Transverse colon (tissue), 4 donors: ENCODE measurements around the gene P3H3. TPM values are rescaled to one million over a fixed set of nuclear protein-coding genes. Genes with fewer than 3 reads are reported as not detected.

Experiments
- DNase-seq: peaks from one replicate; pipeline ENCODE4 v3.0.0-alpha.2; 2019
- H3K27ac ChIP-seq, 4 donors: fragments of 200-600 bp; sonication (generic); 2 replicates each; pipeline ENCODE4 v1.5.1; 2016 to 2018; ENCODE audit warnings: inconsistent platforms in 4 of 4
- H3K27me3 ChIP-seq: fragments of 200-600 bp; sonication (generic); 2 replicates; pipeline ENCODE4 v1.5.1; 2017; ENCODE audit warnings: inconsistent platforms
- H3K36me3 ChIP-seq, 4 donors: fragments of 200-600 bp; sonication (generic); 2 replicates each; pipeline ENCODE4 v1.5.1; 2017 to 2019; ENCODE audit warnings: inconsistent platforms in 4 of 4
- H3K4me1 ChIP-seq, 4 donors: fragments of 200-600 bp; sonication (generic); 2 replicates each; pipeline ENCODE4 v1.5.1; 2017 to 2020; ENCODE audit warnings: inconsistent platforms in 4 of 4
- H3K4me3 ChIP-seq, 4 donors: fragments of 200-600 bp; sonication (generic); 1 replicate in 1 of 4; 2 replicates in 3 of 4; pipeline versions ENCODE4 v1.5.1 to v1.6.1; 2017 to 2019; ENCODE audit warnings: inconsistent platforms in 4 of 4
- H3K9me3 ChIP-seq, 2 donors: fragments of 200-600 bp; sonication (generic); 2 replicates each; pipeline ENCODE4 v1.5.1; 2017 to 2019; ENCODE audit warnings: inconsistent platforms in 2 of 2
- CTCF ChIP-seq, 5 experiments: fragments of 200-600 bp in 3 of 5; fragments of 450-650 bp in 2 of 5; sonication (generic) in 3 of 5; IDR thresholded peaks; 1 replicate in 2 of 5; 2 replicates in 3 of 5; pipeline ENCODE4 v1.5.1; 2016 to 2017; ENCODE audit warnings: antibody characterized with exemption in 5 of 5, inconsistent platforms in 3 of 5, mild to moderate bottlenecking in 2 of 5, moderate library complexity in 1 of 5
- EP300 ChIP-seq: sonication (generic); formaldehyde crosslinking; IDR thresholded peaks from one replicate; pipeline ENCODE4 v1.6.1; 2017; ENCODE audit warnings: antibody characterized with exemption, low read depth
- POLR2A ChIP-seq: fragments of 450-650 bp; IDR thresholded peaks from one replicate; pipeline ENCODE4 v1.6.1; 2016; ENCODE audit warnings: antibody characterized with exemption, mild to moderate bottlenecking, moderate library complexity
- POLR2AphosphoS5 ChIP-seq, 3 donors: sonication (generic); formaldehyde crosslinking; IDR thresholded peaks; one replicate each; pipeline ENCODE4 v1.6.1; 2016; ENCODE audit warnings: antibody characterized with exemption in 3 of 3
- WGBS, 2 donors: methylation state at CpG; one replicate each; pipeline ENCODE4 v1.1.5; 2018; ENCODE audit warnings: low coverage in 1 of 2; 5-methylcytosine and 5-hydroxymethylcytosine counted together
- in situ Hi-C, 4 donors: fragments of 200-750 bp; cut with MboI; loops; one replicate each; pipeline versions ENCODE4 v1.15.0 to v1.15.1; 2017; ENCODE audit warnings: low sequenced_read_pairs in 3 of 4, low pct_ligation_motif_present in 1 of 4, low pct_unique_long_range_greater_than_20kb in 1 of 4
- intact Hi-C: fragments of 100-400 bp; cut with DNase I; formaldehyde crosslinking; loops from one replicate; pipeline ENCODE4 v1.15.1; 2023; ENCODE audit warnings: low total_unique reads
- total RNA-seq, 4 donors: library from RNA; depleted of rRNA; stranded (reverse); fragments of >200 nt; gene quantifications; one replicate each; pipeline ENCODE4 v1.1.0, GENCODE V29; 2016

Gene P3H3
- total RNA-seq, 4 donors from 2014 or later: 5.9 to 32.9 (median 14.4) TPM

DNA sequence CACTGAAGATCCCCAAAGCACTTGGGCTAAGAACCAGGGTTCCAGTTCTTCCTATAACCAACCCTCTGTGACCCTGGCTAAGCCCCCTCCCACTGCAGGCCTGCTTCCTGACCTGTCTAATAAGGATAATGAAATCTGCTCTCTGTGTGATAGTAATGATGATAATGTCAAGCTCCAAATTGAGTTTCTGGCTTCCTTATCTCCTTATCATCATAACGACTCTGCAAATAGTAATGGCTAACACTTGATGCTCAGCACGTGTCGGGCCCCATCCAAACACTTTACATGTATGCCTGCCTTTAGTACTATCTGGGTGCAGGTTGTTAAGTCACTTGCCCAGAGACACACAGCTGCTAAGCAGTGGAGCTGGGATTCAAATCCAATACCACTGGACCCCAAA is 11.6 kb upstream of the P3H3 start:
- Histone ChIP-seq H3K9me3 (no peaks in the 10 kb centered on the region), H3K36me3 (no peaks in the 10 kb centered on the region), H3K27ac (no peak overlapping the region), H3K27me3 (peaks cover 1% of the 10 kb centered on the region), H3K4me3 (no peak overlapping the region), H3K4me1 (peaks cover 0 to 5% (median 3%) of the 10 kb centered on the region in 4 donors)
- in situ Hi-C loops: no loop called here
- TF ChIP-seq POLR2AphosphoS5 (IDR thresholded peaks at IDR 0.05) (no peak), CTCF (IDR thresholded peaks at IDR 0.05) (no peak), POLR2A (no peak), EP300 (no peak)
- DNase-seq: no peak
- WGBS, 2 donors: 67% methylated on average over 3 of the region's 3 CpGs; no CpG with 5 or more reads in 1 of the 2 donors
- intact Hi-C loops: no loop called here

GRCh38 chr12:6817098-6817497 is 11.1 kb upstream of the P3H3 start:
- Histone ChIP-seq H3K36me3 (no peaks in the 10 kb centered on the region), H3K27me3 (peaks cover 6% of the 10 kb centered on the region), H3K27ac (no peak overlapping the region), H3K4me1 (peaks cover 4 to 10% (median 8%) of the 10 kb centered on the region in 4 donors), H3K9me3 (no peaks in the 10 kb centered on the region), H3K4me3 (no peak overlapping the region)
- in situ Hi-C loops (no loop called here), intact Hi-C loops (no loop called here)
- DNase-seq: no peak
- WGBS, 2 donors: 94% methylated on average over 8 of the region's 8 CpGs; no CpG with 5 or more reads in 1 of the 2 donors
- TF ChIP-seq EP300: no peak
- no peak for TF ChIP-seq POLR2AphosphoS5 (IDR thresholded peaks at IDR 0.05)
- TF ChIP-seq POLR2A: no peak
- TF ChIP-seq CTCF (IDR thresholded peaks at IDR 0.05): no peak

GRCh38 chr12:6817662-6818157 is 10.5 kb upstream of the P3H3 start:
- no peak for DNase-seq
- WGBS, 2 donors: 88% methylated on average over 18 to 20 of the region's 20 CpGs
- TF ChIP-seq EP300: no peak
- no peak for TF ChIP-seq CTCF (IDR thresholded peaks at IDR 0.05)
- TF ChIP-seq POLR2AphosphoS5 (IDR thresholded peaks at IDR 0.05): no peak
- TF ChIP-seq POLR2A: no peak
- Histone ChIP-seq H3K27me3 (peaks cover 11% of the 10 kb centered on the region), H3K9me3 (no peaks in the 10 kb centered on the region), H3K36me3 (no peaks in the 10 kb centered on the region), H3K4me1 (peaks cover 5 to 15% (median 11%) of the 10 kb centered on the region in 4 donors), H3K4me3 (no peak overlapping the region), H3K27ac (no peak overlapping the region)
- in situ Hi-C loops (no loop called here), intact Hi-C loops (no loop called here)

DNA sequence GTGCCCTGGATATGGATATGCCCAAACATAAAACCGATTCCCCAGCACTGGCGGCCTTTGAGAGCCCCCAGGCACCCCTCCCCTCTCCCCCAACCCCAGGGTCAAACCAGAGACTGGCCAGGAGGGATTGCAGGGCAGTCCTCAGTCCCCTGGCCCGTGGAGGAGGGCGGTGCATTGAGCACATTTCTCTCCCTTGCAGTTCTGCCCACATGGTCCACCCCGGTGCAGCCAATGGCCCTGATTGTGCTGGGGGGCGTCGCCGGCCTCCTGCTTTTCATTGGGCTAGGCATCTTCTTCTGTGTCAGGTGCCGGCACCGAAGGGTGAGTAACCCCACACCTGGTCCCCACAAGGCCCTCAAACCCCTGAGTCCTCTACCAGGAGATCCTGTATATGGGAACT is 10.0 kb upstream of the P3H3 start:
- WGBS, 2 donors: 79 to 82% methylated on average over 4 to 10 of the region's 10 CpGs
- in situ Hi-C loops: no loop called here
- H3K4me1 ChIP-seq: peaks cover 5 to 15% (median 11%) of the 10 kb centered on the region in 4 donors

More for the DNA sequence above, 10.0 kb upstream of the P3H3 start:
- Histone ChIP-seq H3K27me3 (peaks cover 13% of the 10 kb centered on the region), H3K27ac (no peak overlapping the region), H3K9me3 (no peaks in the 10 kb centered on the region), H3K4me3 (no peak overlapping the region), H3K36me3 (no peaks in the 10 kb centered on the region)
- DNase-seq: no peak
- TF ChIP-seq POLR2AphosphoS5 (IDR thresholded peaks at IDR 0.05) (no peak), EP300 (no peak), CTCF (IDR thresholded peaks at IDR 0.05) (no peak), POLR2A (no peak)
- intact Hi-C loops: no loop called here
